WTC11 (cell line): ENCODE data around the gene MORN5. TPM values are rescaled to one million over a fixed set of nuclear protein-coding genes. Genes with fewer than 3 reads are reported as not detected.

Source experiments
- ATAC-seq: fragments of 200-7000 bp; cut with Tn5 transposase; 2 replicates; pipeline ENCODE4 v1.10.0; 2021; ENCODE audit warnings: mild to moderate bottlenecking, moderate library complexity
- CTCF ChIA-PET: fragments of 300-600 bp; sonication (Branson Sonifier 250); formaldehyde crosslinking; loops from one replicate; lab custom pipeline; 2021; ENCODE audit warnings: antibody characterized with exemption; lab: Charles Lee
- POLR2A ChIA-PET: fragments of 350-600 bp; sonication (Branson Sonifier 250); formaldehyde crosslinking; loops from one replicate; lab custom pipeline; 2021; ENCODE audit warnings: antibody characterized with exemption; lab: Charles Lee
- DNase-seq: peaks from one replicate; pipeline ENCODE4 v3.0.0; 2021; ENCODE audit warnings: low spot score
- H3K27ac Mint-ChIP-seq: 2 replicates; pipeline ENCODE4 v1.8.0; 2021; ENCODE audit warnings: mixed read lengths
- H3K27me3 Mint-ChIP-seq: 2 replicates; pipeline ENCODE4 v1.8.0; 2021; ENCODE audit warnings: low read depth, mild to moderate bottlenecking, moderate library complexity, mixed read lengths
- H3K36me3 Mint-ChIP-seq: 2 replicates; pipeline ENCODE4 v1.8.0; 2021; ENCODE audit warnings: mixed read lengths
- H3K4me1 Mint-ChIP-seq: 2 replicates; pipeline ENCODE4 v1.8.0; 2022; ENCODE audit warnings: mixed read lengths
- H3K4me3 Mint-ChIP-seq: 2 replicates; pipeline ENCODE4 v1.8.0; 2021; ENCODE audit warnings: mild to moderate bottlenecking, moderate library complexity, mixed read lengths
- H3K9me3 Mint-ChIP-seq: 2 replicates; pipeline ENCODE4 v1.8.0; 2021; ENCODE audit warnings: mixed read lengths
- ATF1 ChIP-seq: sonication (generic); formaldehyde crosslinking; IDR thresholded peaks from 2 replicates; pipeline ENCODE4 v1.8.1; 2023; ENCODE audit warnings: mild to moderate bottlenecking, moderate library complexity, missing genetic modification reagents
- ATF3 ChIP-seq: sonication (generic); formaldehyde crosslinking; conservative IDR thresholded peaks from 2 replicates; pipeline ENCODE4 v1.8.1; 2022; ENCODE audit warnings: mild to moderate bottlenecking, missing genetic modification reagents
- ATF6 ChIP-seq: sonication (generic); formaldehyde crosslinking; IDR thresholded peaks from 2 replicates; pipeline ENCODE4 v1.8.1; 2023; ENCODE audit warnings: mild to moderate bottlenecking, missing genetic modification reagents
- CBFB ChIP-seq: sonication (generic); formaldehyde crosslinking; IDR thresholded peaks from 2 replicates; pipeline ENCODE4 v1.8.1; 2022; ENCODE audit warnings: mild to moderate bottlenecking, low read depth, missing genetic modification reagents
- CREB1 ChIP-seq: sonication (generic); formaldehyde crosslinking; IDR thresholded peaks from 2 replicates; pipeline ENCODE4 v1.8.0; 2023; ENCODE audit warnings: mild to moderate bottlenecking, missing genetic modification reagents
- FOXK1 ChIP-seq: sonication (generic); formaldehyde crosslinking; IDR thresholded peaks from 2 replicates; pipeline ENCODE4 v1.8.0; 2022; ENCODE audit warnings: mild to moderate bottlenecking, moderate library complexity, missing genetic modification reagents
- GABPB1 ChIP-seq: sonication (generic); formaldehyde crosslinking; IDR thresholded peaks from 2 replicates; pipeline ENCODE4 v1.8.1; 2023; ENCODE audit warnings: mild to moderate bottlenecking, missing genetic modification reagents
- IRF1 ChIP-seq: sonication (generic); formaldehyde crosslinking; IDR thresholded peaks from 2 replicates; pipeline ENCODE4 v1.8.0; 2023; ENCODE audit warnings: missing genetic modification reagents
- KAT7 ChIP-seq: sonication (generic); formaldehyde crosslinking; IDR thresholded peaks from 2 replicates; pipeline ENCODE4 v1.8.1; 2023; ENCODE audit warnings: missing genetic modification reagents, mild to moderate bottlenecking, borderline replicate concordance
- MYBL2 ChIP-seq: sonication (generic); formaldehyde crosslinking; IDR thresholded peaks from 2 replicates; pipeline ENCODE4 v1.8.1; 2023; ENCODE audit warnings: mild to moderate bottlenecking, moderate library complexity, missing genetic modification reagents
- NFATC4 ChIP-seq: fragments of 250-450 bp; sonication (Bioruptor Pico); IDR thresholded peaks from 2 replicates; pipeline ENCODE4 v1.9.0; 2021; ENCODE audit warnings: mild to moderate bottlenecking
- NR1H2 ChIP-seq: sonication (generic); formaldehyde crosslinking; IDR thresholded peaks from 2 replicates; pipeline ENCODE4 v1.9.0; 2021; ENCODE audit warnings: mild to moderate bottlenecking, moderate library complexity, missing genetic modification reagents
- NR2C2 ChIP-seq: sonication (generic); formaldehyde crosslinking; IDR thresholded peaks from 2 replicates; pipeline ENCODE4 v1.8.0; 2022; ENCODE audit warnings: mild to moderate bottlenecking, missing genetic modification reagents
- NR3C1 ChIP-seq: sonication (generic); formaldehyde crosslinking; conservative IDR thresholded peaks from 2 replicates; pipeline ENCODE4 v1.8.1; 2023; ENCODE audit warnings: low read depth, mild to moderate bottlenecking, missing genetic modification reagents
- SP1 ChIP-seq: sonication (generic); formaldehyde crosslinking; conservative IDR thresholded peaks from 2 replicates; pipeline ENCODE4 v1.8.1; 2022; ENCODE audit warnings: missing genetic modification reagents
- STAT6 ChIP-seq: sonication (generic); formaldehyde crosslinking; conservative IDR thresholded peaks from 2 replicates; pipeline ENCODE4 v1.8.1; 2023; ENCODE audit warnings: mild to moderate bottlenecking, low read depth, missing genetic modification reagents, moderate library complexity
- TEAD4 ChIP-seq: sonication (generic); formaldehyde crosslinking; IDR thresholded peaks from 2 replicates; pipeline ENCODE4 v1.8.0; 2022; ENCODE audit warnings: mild to moderate bottlenecking, missing genetic modification reagents
- USF1 ChIP-seq: sonication (generic); formaldehyde crosslinking; IDR thresholded peaks from 2 replicates; pipeline ENCODE4 v1.8.0; 2022; ENCODE audit warnings: mild to moderate bottlenecking, missing genetic modification reagents
- ZBTB21 ChIP-seq: sonication (generic); formaldehyde crosslinking; IDR thresholded peaks from 2 replicates; pipeline ENCODE4 v1.8.1; 2023; ENCODE audit warnings: mild to moderate bottlenecking, missing genetic modification reagents, borderline replicate concordance
- ZNF219 ChIP-seq: sonication (generic); formaldehyde crosslinking; IDR thresholded peaks from 2 replicates; pipeline ENCODE4 v1.8.0; 2023; ENCODE audit warnings: missing genetic modification reagents, mild to moderate bottlenecking, borderline replicate concordance
- ZNF263 ChIP-seq: sonication (generic); formaldehyde crosslinking; IDR thresholded peaks from 2 replicates; pipeline ENCODE4 v1.8.1; 2022; ENCODE audit warnings: low read depth, mild to moderate bottlenecking, moderate library complexity, missing genetic modification reagents
- ZNF317 ChIP-seq: sonication (generic); formaldehyde crosslinking; IDR thresholded peaks from 2 replicates; pipeline ENCODE4 v1.8.1; 2023; ENCODE audit warnings: low read depth, mild to moderate bottlenecking, moderate library complexity, missing genetic modification reagents, borderline replicate concordance
- total RNA-seq: library from RNA; stranded (reverse); gene quantifications from 3 replicates; pipeline ENCODE4 v1.2.3, GENCODE V29; 2021
- TF ChIP-seq, protein P1 (sequence below): sonication (generic); formaldehyde crosslinking; IDR thresholded peaks from 2 replicates; pipeline ENCODE4 v1.8.1; 2022; ENCODE audit warnings: mild to moderate bottlenecking, missing genetic modification reagents, moderate library complexity, borderline replicate concordance
- TF ChIP-seq, protein P2 (sequence below): sonication (generic); formaldehyde crosslinking; IDR thresholded peaks from 2 replicates; pipeline ENCODE4 v1.8.1; 2022; ENCODE audit warnings: mild to moderate bottlenecking, moderate library complexity, missing genetic modification reagents

The MORN5 gene
- total RNA-seq, 1 experiment from 2014 or later: not detected

DNA sequence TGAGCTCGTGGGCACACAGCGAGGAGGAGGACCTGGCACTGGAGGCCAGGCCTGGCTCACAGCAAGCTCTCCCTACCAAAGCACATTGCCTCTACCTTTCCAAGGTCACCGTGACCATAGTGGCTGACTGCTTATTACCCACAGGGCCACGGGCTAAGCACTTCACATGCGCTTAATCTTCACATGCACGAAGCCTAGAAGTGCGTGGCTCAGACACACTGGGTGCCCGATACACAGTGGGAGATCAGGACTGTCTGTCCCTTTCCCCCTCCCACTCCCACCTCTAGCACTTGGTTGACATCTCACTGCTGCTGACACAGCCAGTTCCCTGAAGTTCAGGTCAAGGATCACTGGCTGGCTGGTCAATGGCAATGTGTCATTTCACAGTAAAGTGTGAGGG, 45.5 kb downstream of the MORN5 start (continued):
- TF ChIP-seq ATF6 (CRISPR knock-in tag): no peak

GRCh38 chr9:122206118-122207046, 46.7 kb downstream of the MORN5 start:
- POLR2A ChIA-PET: interaction anchor here (0.9 kb wide), 1 partner anchor 58 kb away, joined by 4 read pairs; the partner anchor contains the start of genes MRRF and RBM18
- Mint-ChIP-seq H3K4me3 (no peak overlapping the region), H3K9me3 (no peaks in the 10 kb centered on the region), H3K4me1 (peaks cover 16% of the 10 kb centered on the region)
- TF ChIP-seq NR3C1 (CRISPR knock-in tag): no peak
- no peak for TF ChIP-seq CBFB (CRISPR knock-in tag)
- TF ChIP-seq FOXK1 (CRISPR knock-in tag): no peak
- TF ChIP-seq ATF3 (CRISPR knock-in tag): no peak
- no peak for TF ChIP-seq ATF1 (CRISPR knock-in tag)
- no peak for TF ChIP-seq ZBTB21
- no peak for TF ChIP-seq NFATC4 (CRISPR knock-in tag)
- no peak for TF ChIP-seq ZNF263 (CRISPR knock-in tag)
- TF ChIP-seq ZNF219 (CRISPR knock-in tag): no peak
- no peak for TF ChIP-seq USF1 (CRISPR knock-in tag)
- TF ChIP-seq IRF1 (CRISPR knock-in tag): no peak
- TF ChIP-seq TEAD4 (CRISPR knock-in tag): no peak
- no peak for TF ChIP-seq CREB1 (CRISPR knock-in tag)
- TF ChIP-seq, protein P1, sequence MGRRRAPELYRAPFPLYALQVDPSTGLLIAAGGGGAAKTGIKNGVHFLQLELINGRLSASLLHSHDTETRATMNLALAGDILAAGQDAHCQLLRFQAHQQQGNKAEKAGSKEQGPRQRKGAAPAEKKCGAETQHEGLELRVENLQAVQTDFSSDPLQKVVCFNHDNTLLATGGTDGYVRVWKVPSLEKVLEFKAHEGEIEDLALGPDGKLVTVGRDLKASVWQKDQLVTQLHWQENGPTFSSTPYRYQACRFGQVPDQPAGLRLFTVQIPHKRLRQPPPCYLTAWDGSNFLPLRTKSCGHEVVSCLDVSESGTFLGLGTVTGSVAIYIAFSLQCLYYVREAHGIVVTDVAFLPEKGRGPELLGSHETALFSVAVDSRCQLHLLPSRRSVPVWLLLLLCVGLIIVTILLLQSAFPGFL: no peak
- TF ChIP-seq, all 79 proteins: peak for 0
- DNase-seq: no peak
- CTCF ChIA-PET: interaction anchor here (0.9 to 1.8 kb wide), 4 partner anchors 14 to 107 kb away, joined by 3 to 6 read pairs (median 4); no protein-coding TSS in a partner anchor
- Mint-ChIP-seq H3K36me3 (no peaks in the 10 kb centered on the region), H3K27me3 (peaks cover 18% of the 10 kb centered on the region), H3K27ac (peak overlapping the region; percentile 7; the same call in 1 of the 2 replicates)
- ATAC-seq: no peak

GRCh38 chr9:122207096-122207495, 47.4 kb downstream of the MORN5 start:
- no peak for ATAC-seq
- TF ChIP-seq, protein P2, sequence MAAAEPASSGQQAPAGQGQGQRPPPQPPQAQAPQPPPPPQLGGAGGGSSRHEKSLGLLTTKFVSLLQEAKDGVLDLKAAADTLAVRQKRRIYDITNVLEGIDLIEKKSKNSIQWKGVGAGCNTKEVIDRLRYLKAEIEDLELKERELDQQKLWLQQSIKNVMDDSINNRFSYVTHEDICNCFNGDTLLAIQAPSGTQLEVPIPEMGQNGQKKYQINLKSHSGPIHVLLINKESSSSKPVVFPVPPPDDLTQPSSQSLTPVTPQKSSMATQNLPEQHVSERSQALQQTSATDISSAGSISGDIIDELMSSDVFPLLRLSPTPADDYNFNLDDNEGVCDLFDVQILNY (CRISPR knock-in tag): no peak
- TF ChIP-seq KAT7 (no peak), MYBL2 (CRISPR knock-in tag) (no peak), SP1 (CRISPR knock-in tag) (no peak), GABPB1 (CRISPR knock-in tag) (no peak), NR2C2 (CRISPR knock-in tag) (no peak), ZNF317 (CRISPR knock-in tag) (no peak), STAT6 (CRISPR knock-in tag) (no peak), NR1H2 (CRISPR knock-in tag) (no peak)

More at GRCh38 chr9:122207096-122207495, 47.4 kb downstream of the MORN5 start:
- ChIA-PET CTCF (interaction anchor here (0.9 to 1.8 kb wide), 4 partner anchors 15 to 108 kb away, joined by 3 to 6 read pairs (median 4); no protein-coding TSS in a partner anchor), POLR2A (interaction anchor here (0.9 kb wide), 1 partner anchor 58 kb away, joined by 4 read pairs; the partner anchor contains the start of genes MRRF and RBM18)
- Mint-ChIP-seq H3K9me3 (no peaks in the 10 kb centered on the region), H3K4me3 (no peak overlapping the region), H3K4me1 (peaks cover 16% of the 10 kb centered on the region), H3K27ac (peak overlapping the region; percentile 7; the same call in 1 of the 2 replicates), H3K36me3 (no peaks in the 10 kb centered on the region), H3K27me3 (peaks cover 25% of the 10 kb centered on the region)
- no peak for DNase-seq
